Skin epidermis (tissue), 12 donors: ENCODE measurements around the gene COL2A1.

Experiments
- H3K27ac ChIP-seq, 21 experiments: fragments of 200-600 bp; sonication (generic) in 11 of 21; one replicate each; pipeline ENCODE4 v1.5.0; 2020; ENCODE audit warnings: mild to moderate bottlenecking in 3 of 21, inconsistent platforms in 2 of 21, moderate library complexity in 2 of 21
- H3K4me3 ChIP-seq, 7 experiments: fragments of 200-600 bp; sonication (generic) in 2 of 7; one replicate each; pipeline ENCODE4 v1.5.0; 2020; ENCODE audit warnings: inconsistent platforms in 2 of 7, mild to moderate bottlenecking in 2 of 7, moderate library complexity in 1 of 7

Gene COL2A1

DNA sequence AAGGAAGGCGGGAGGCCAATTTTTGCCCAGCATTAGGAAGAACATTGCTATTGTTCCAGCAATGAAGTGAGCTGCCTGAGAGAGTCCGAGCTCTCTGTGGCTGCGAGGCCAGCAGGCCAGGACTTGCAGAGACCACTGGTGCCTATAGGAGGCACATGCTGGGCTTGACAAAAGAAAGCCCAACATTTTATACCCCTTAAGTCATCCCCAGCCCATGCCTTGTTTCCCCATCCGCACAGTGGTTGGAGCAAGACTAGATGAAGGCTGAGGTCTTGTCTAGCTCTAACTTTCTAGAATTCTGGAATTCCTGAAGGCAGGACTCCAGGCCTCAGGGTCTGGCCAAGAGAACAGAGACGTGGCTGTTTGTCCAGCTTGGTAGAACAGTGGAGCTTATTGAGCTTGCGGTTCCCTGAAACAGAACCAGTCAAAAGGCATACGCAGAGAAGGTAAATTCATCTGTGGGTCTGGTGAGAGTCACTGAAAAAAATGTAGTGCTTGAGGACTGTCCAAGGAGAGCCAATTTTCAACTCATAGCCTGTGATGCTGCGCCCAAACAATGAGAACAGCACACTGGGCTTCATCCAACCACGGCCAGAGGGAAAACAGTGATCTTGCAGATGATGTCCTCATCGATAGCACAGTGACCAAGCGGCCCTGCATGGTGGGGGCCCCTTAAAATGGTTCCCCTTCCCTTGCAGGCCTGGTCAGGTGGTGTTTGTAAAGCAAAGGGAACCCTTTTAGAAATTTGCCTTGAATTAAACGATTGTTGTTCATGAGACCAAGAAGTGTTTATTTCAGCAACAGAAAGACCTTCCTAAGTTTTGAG is 27.1 kb upstream of the COL2A1 start:
- no peak overlapping the region for H3K27ac ChIP-seq
- H3K4me3 ChIP-seq = no peak overlapping the region

DNA sequence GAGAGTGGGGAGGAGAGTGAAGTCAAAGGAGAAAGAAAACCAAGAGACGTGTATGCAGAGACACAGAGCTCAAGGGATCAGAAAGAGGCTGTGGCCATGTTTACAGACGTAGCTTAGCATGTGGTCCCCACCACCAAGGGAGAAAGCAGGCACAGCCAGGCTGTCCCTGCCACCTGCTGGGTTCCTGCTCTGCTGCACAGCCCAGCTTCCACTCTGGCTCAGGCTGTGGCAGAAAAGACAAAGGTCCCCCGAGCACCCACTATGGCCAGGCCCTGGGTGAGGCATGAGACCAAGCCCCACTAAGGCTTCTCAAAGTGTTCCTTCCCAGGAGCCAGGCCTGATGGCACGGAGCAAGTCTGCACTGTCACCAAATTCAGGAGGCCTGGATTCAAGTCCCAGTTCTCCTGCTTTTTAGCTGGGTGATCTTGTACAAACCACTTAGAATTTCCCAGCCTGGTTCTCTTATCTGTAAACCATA is 25.9 kb upstream of the COL2A1 start:
- Histone ChIP-seq H3K4me3 (no peak overlapping the region), H3K27ac (no peak overlapping the region)

GRCh38 chr12:48029491-48030172 is 25.4 kb upstream of the COL2A1 start:
- Histone ChIP-seq H3K4me3 (no peak overlapping the region), H3K27ac (no peak overlapping the region)

GRCh38 chr12:48028541-48029431 is 24.5 kb upstream of the COL2A1 start:
- Histone ChIP-seq H3K27ac (peak overlapping the region in 1 of 21 experiments; percentile 14), H3K4me3 (no peak overlapping the region)

DNA sequence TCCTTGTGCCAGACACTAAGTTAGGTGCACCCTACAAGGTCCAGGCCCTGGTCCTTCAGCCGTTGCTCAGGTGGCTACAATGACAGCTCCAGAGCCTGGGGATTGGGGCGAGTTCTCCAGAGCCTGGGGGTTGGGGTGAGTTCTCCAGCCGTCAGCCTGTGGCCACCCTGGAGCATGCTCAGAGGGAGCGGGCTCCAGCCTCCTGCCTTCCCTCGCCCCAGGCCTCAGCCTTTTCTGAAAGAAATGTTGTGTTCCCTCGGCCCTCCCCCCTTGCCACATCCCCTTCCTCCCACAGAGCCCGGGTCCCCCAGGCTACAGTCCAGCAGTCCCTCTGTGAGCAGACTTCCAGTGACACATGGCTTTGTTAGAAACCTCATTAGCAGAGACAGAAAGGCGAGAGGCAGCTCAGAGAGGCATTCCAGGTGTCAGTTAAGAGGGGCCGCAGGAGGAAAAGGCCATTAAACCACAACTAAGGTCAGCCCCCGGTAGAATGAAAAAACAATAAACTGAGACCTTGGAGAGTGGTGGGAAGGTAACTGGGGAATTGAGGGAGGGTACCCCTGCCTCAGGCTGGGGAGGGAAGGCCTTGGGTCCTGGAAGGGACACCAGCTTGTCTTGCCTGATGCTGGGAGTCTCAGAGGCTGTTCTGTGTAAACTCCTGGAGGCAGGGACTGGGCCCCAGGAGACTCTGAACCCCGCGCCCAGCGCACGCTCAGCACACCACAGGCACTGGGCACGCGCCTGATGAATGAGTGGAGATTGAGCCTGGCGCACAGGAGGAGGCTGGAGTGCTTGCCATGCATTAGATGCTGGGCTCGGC is 23.1 kb upstream of the COL2A1 start:
- no peak overlapping the region for H3K4me3 ChIP-seq
- H3K27ac ChIP-seq = no peak overlapping the region

- Histone ChIP-seq H3K4me3 (no peak overlapping the region), H3K27ac (no peak overlapping the region)
Observed at GRCh38 chr12:48026060-48026827, 22.0 kb upstream of the COL2A1 start.

GRCh38 chr12:48025281-48025680 is 21.0 kb upstream of the COL2A1 start:
- no peak overlapping the region for H3K4me3 ChIP-seq
- no peak overlapping the region for H3K27ac ChIP-seq

GRCh38 chr12:48024735-48025134 is 20.5 kb upstream of the COL2A1 start:
- Histone ChIP-seq H3K27ac (no peak overlapping the region), H3K4me3 (no peak overlapping the region)

DNA sequence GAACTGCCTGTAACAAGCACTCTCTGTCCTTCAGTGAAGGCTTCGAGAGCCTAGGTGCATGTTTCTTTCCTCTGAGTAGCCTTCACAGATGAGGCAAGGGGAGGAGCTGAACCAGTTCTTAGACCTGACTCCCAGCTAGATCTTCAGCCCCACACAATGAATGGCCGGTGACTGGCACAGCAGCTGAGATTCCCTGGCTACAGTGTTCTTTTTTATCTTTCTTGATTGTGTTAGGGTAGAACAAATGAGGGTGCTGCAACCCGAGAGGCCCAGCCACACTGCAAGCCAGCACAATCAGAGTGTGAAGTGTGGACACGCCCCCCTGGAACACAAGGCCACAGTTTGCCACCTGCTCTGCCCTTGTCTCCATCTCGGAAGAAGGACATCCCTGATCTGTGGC is 19.1 kb upstream of the COL2A1 start:
- Histone ChIP-seq H3K4me3 (no peak overlapping the region), H3K27ac (no peak overlapping the region)

GRCh38 chr12:48022676-48023385 is 18.6 kb upstream of the COL2A1 start:
- H3K27ac ChIP-seq = no peak overlapping the region

DNA sequence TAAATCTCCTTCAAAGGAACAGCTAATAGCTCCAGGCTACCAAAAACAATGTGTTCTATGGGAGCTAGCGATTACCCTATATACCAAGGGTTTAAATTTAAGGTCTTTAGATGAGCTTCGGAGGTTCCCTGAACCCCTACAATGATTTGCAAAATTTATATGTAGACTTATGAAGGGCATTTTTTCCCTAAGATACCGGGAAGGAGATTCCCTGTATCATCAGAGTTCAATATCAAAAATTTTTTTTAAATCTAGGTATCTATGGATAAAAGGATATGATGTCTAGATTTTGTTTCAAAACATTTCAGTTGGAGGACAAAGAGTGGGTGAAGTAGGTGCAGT is 17.9 kb upstream of the COL2A1 start:
- Histone ChIP-seq H3K4me3 (no peak overlapping the region), H3K27ac (no peak overlapping the region)

More at GRCh38 chr12:48022676-48023385, 18.6 kb upstream of the COL2A1 start:
- H3K4me3 ChIP-seq = no peak overlapping the region

- no peak overlapping the region for H3K4me3 ChIP-seq
Observed at GRCh38 chr12:48021485-48022179, 17.4 kb upstream of the COL2A1 start.

GRCh38 chr12:48019639-48020265 is 15.5 kb upstream of the COL2A1 start:
- Histone ChIP-seq H3K27ac (no peak overlapping the region), H3K4me3 (no peak overlapping the region)

More at GRCh38 chr12:48021485-48022179, 17.4 kb upstream of the COL2A1 start:
- H3K27ac ChIP-seq = no peak overlapping the region

DNA sequence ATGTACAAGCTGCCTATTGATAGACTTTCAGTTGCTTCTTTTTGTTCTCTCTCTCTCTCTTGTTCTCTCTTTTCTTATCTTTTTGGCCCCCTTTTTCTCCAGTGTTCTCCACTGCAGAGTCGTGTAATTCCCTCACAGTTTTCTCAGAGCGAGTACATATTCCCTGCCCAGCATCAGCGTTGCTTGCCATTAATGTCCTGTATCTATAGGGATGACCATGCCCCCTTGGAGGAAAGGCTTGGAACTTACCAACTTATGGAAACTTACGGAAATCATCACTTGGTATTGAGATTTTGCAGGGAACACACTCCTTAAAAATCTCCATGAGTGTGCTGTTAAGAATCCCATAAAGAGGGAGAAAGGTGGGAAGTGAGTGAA is 14.3 kb upstream of the COL2A1 start:
- H3K27ac ChIP-seq = no peak overlapping the region
- H3K4me3 ChIP-seq = no peak overlapping the region

GRCh38 chr12:48017921-48018617 is 13.8 kb upstream of the COL2A1 start:
- Histone ChIP-seq H3K27ac (no peak overlapping the region), H3K4me3 (no peak overlapping the region)

DNA sequence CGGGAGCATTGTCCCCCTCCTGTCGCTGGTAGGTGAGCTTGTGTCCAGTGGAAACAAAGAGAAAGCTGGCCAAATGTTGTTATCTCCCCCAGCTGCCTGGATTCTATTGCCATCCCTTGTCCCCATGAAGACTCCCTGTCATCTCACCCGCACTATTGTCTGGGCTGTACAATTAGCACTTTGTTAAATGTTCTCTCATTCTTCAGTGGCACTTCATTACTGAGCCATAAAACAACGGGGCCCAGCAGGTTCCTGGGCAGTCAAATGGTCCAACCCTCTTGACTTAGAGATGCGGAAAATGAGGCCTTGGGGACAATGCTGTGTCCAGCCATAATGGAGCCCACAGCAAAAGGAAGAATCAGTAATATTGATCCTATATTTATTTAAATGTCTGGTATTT is 13.2 kb upstream of the COL2A1 start:
- Histone ChIP-seq H3K27ac (no peak overlapping the region), H3K4me3 (no peak overlapping the region)
